ENCODE data around the gene ECI1.

ECI1 gene

GRCh38 chr16:2191446-2191706 is 60.0 kb downstream of the ECI1 start:
- DNase-seq = no peak

- DNase-seq = no peak
Observed at GRCh38 chr16:2190659-2191445, 60.5 kb downstream of the ECI1 start.

GRCh38 chr16:2190002-2190658 is 61.3 kb downstream of the ECI1 start:
- DNase-seq = no peak

Data from NCI-H748 treated with DMSO at 0.1 percent for 48 hours (cell line).